ENCODE measurements around the gene MAN2A1.

Gene MAN2A1

GRCh38 chr5:109805472-109805871 is 115.7 kb downstream of the MAN2A1 start:
- H3K18ac ChIP-seq (ENCODE audit: low read length): no peak overlapping the region
- H4K12ac ChIP-seq (ENCODE audit: low read depth, low read length): no peak overlapping the region
- no peak overlapping the region for H3K27ac ChIP-seq (ENCODE audit: low read depth, low read length)
- H3K79me1 ChIP-seq (ENCODE audit: low read length): no peaks in the 10 kb centered on the region
- DNase-seq: no peak
- no peak overlapping the region for H2AFZ ChIP-seq (ENCODE audit: insufficient read depth, low read length, poor library complexity)
- no peaks in the 10 kb centered on the region for H3K79me2 ChIP-seq (ENCODE audit: control insufficient read depth, insufficient read depth, low read length, poor library complexity)
- H3K36me3 ChIP-seq (ENCODE audit: control insufficient read depth in 1 of 2, insufficient read depth in 2 of 2, low read length in 2 of 2): peaks cover 3 to 6% of the 10 kb centered on the region in 2 experiments
- H2BK5ac ChIP-seq (ENCODE audit: low read depth, low read length, poor library complexity): no peak overlapping the region
- no peak overlapping the region for H2AK5ac ChIP-seq (ENCODE audit: low read length)
- H3K14ac ChIP-seq (ENCODE audit: low read length): no peak overlapping the region
- no peaks in the 10 kb centered on the region for H3K4me1 ChIP-seq (ENCODE audit: control insufficient read depth in 1 of 2, insufficient read depth in 2 of 2, low read length in 2 of 2)
- no peak overlapping the region for H3K4me3 ChIP-seq (ENCODE audit: low read depth, low read length)
- no peak overlapping the region for H3K23ac ChIP-seq (ENCODE audit: low read length)
- no peak overlapping the region for H4K91ac ChIP-seq (ENCODE audit: low read depth, low read length)
- H3K9ac ChIP-seq (ENCODE audit: low read length): no peak overlapping the region
- WGBS (ENCODE audit: extremely low coverage, insufficient coverage, insufficient read length): no CpG with 5 or more reads among the region's 3 CpGs
- no peak overlapping the region for H2BK120ac ChIP-seq (ENCODE audit: insufficient read depth, low read length, poor library complexity)
- no peak overlapping the region for H3K4me2 ChIP-seq (ENCODE audit: low read length)
- no peaks in the 10 kb centered on the region for H3K27me3 ChIP-seq (ENCODE audit: insufficient read depth, low read length)
- no peak overlapping the region for H4K8ac ChIP-seq (ENCODE audit: low read depth, low read length)
- no peaks in the 10 kb centered on the region for H3K9me3 ChIP-seq (ENCODE audit: insufficient read depth, low read depth, low read length)
- no peak overlapping the region for H2BK12ac ChIP-seq (ENCODE audit: low read length)
- no peak overlapping the region for H3K4ac ChIP-seq (ENCODE audit: low read depth, low read length)

GRCh38 chr5:109805883-109806282 is 116.2 kb downstream of the MAN2A1 start:
- H3K4me2 ChIP-seq (ENCODE audit: low read length): no peak overlapping the region
- DNase-seq: no peak

GRCh38 chr5:109812698-109813097 is 123.0 kb downstream of the MAN2A1 start:
- Histone ChIP-seq H2BK120ac (ENCODE audit: insufficient read depth, low read length, poor library complexity) (no peak overlapping the region), H4K91ac (ENCODE audit: low read depth, low read length) (no peak overlapping the region), H3K4me1 (ENCODE audit: control insufficient read depth in 1 of 2, insufficient read depth in 2 of 2, low read length in 2 of 2) (no peaks in the 10 kb centered on the region), H3K23ac (ENCODE audit: low read length) (no peak overlapping the region), H3K27me3 (ENCODE audit: insufficient read depth, low read length) (no peaks in the 10 kb centered on the region), H4K12ac (ENCODE audit: low read depth, low read length) (no peak overlapping the region), H2BK12ac (ENCODE audit: low read length) (no peak overlapping the region), H3K36me3 (ENCODE audit: control insufficient read depth in 1 of 2, insufficient read depth in 2 of 2, low read length in 2 of 2) (peaks cover 4 to 6% of the 10 kb centered on the region in 2 experiments), H3K4me3 (ENCODE audit: low read depth, low read length) (no peak overlapping the region), H3K4me2 (ENCODE audit: low read length) (no peak overlapping the region), H2AK5ac (ENCODE audit: low read length) (no peak overlapping the region), H3K14ac (ENCODE audit: low read length) (no peak overlapping the region), H3K18ac (ENCODE audit: low read length) (no peak overlapping the region), H2AFZ (ENCODE audit: insufficient read depth, low read length, poor library complexity) (no peak overlapping the region), H3K9me3 (ENCODE audit: insufficient read depth, low read depth, low read length) (no peaks in the 10 kb centered on the region), H3K79me2 (ENCODE audit: control insufficient read depth, insufficient read depth, low read length, poor library complexity) (no peaks in the 10 kb centered on the region), H4K8ac (ENCODE audit: low read depth, low read length) (no peak overlapping the region), H3K27ac (ENCODE audit: low read depth, low read length) (no peak overlapping the region), H3K79me1 (ENCODE audit: low read length) (no peaks in the 10 kb centered on the region), H3K4ac (ENCODE audit: low read depth, low read length) (no peak overlapping the region), H3K9ac (ENCODE audit: low read length) (no peak overlapping the region), H2BK5ac (ENCODE audit: low read depth, low read length, poor library complexity) (no peak overlapping the region)
- no peak for DNase-seq
- no CpG with 5 or more reads among the region's 2 CpGs for WGBS (ENCODE audit: extremely low coverage, insufficient coverage, insufficient read length)

More at GRCh38 chr5:109805883-109806282, 116.2 kb downstream of the MAN2A1 start:
- Histone ChIP-seq H2AFZ (ENCODE audit: insufficient read depth, low read length, poor library complexity) (no peak overlapping the region), H3K36me3 (ENCODE audit: control insufficient read depth in 1 of 2, insufficient read depth in 2 of 2, low read length in 2 of 2) (peaks cover 3 to 6% of the 10 kb centered on the region in 2 experiments), H3K27me3 (ENCODE audit: insufficient read depth, low read length) (no peaks in the 10 kb centered on the region), H3K4me1 (ENCODE audit: control insufficient read depth in 1 of 2, insufficient read depth in 2 of 2, low read length in 2 of 2) (no peaks in the 10 kb centered on the region), H3K79me2 (ENCODE audit: control insufficient read depth, insufficient read depth, low read length, poor library complexity) (no peaks in the 10 kb centered on the region), H2BK5ac (ENCODE audit: low read depth, low read length, poor library complexity) (no peak overlapping the region), H3K9ac (ENCODE audit: low read length) (no peak overlapping the region), H2AK5ac (ENCODE audit: low read length) (no peak overlapping the region), H2BK120ac (ENCODE audit: insufficient read depth, low read length, poor library complexity) (no peak overlapping the region), H3K18ac (ENCODE audit: low read length) (no peak overlapping the region), H3K23ac (ENCODE audit: low read length) (no peak overlapping the region), H3K4ac (ENCODE audit: low read depth, low read length) (no peak overlapping the region), H3K79me1 (ENCODE audit: low read length) (no peaks in the 10 kb centered on the region), H4K91ac (ENCODE audit: low read depth, low read length) (no peak overlapping the region), H4K8ac (ENCODE audit: low read depth, low read length) (no peak overlapping the region), H3K27ac (ENCODE audit: low read depth, low read length) (no peak overlapping the region), H3K14ac (ENCODE audit: low read length) (no peak overlapping the region), H3K4me3 (ENCODE audit: low read depth, low read length) (no peak overlapping the region), H2BK12ac (ENCODE audit: low read length) (no peak overlapping the region), H3K9me3 (ENCODE audit: insufficient read depth, low read depth, low read length) (no peaks in the 10 kb centered on the region), H4K12ac (ENCODE audit: low read depth, low read length) (no peak overlapping the region)
- no CpG with 5 or more reads among the region's 3 CpGs for WGBS (ENCODE audit: extremely low coverage, insufficient coverage, insufficient read length)

GRCh38 chr5:109816732-109817131 is 127.0 kb downstream of the MAN2A1 start:
- Histone ChIP-seq H3K4me3 (ENCODE audit: low read depth, low read length) (no peak overlapping the region), H2BK5ac (ENCODE audit: low read depth, low read length, poor library complexity) (no peak overlapping the region), H3K79me2 (ENCODE audit: control insufficient read depth, insufficient read depth, low read length, poor library complexity) (no peaks in the 10 kb centered on the region), H3K27ac (ENCODE audit: low read depth, low read length) (no peak overlapping the region), H4K8ac (ENCODE audit: low read depth, low read length) (no peak overlapping the region), H3K14ac (ENCODE audit: low read length) (no peak overlapping the region), H3K4ac (ENCODE audit: low read depth, low read length) (no peak overlapping the region), H3K36me3 (ENCODE audit: control insufficient read depth in 1 of 2, insufficient read depth in 2 of 2, low read length in 2 of 2) (peaks cover 5 to 7% of the 10 kb centered on the region in 2 experiments), H3K9ac (ENCODE audit: low read length) (no peak overlapping the region), H3K79me1 (ENCODE audit: low read length) (no peaks in the 10 kb centered on the region), H3K23ac (ENCODE audit: low read length) (no peak overlapping the region), H3K18ac (ENCODE audit: low read length) (no peak overlapping the region), H4K91ac (ENCODE audit: low read depth, low read length) (no peak overlapping the region), H2AFZ (ENCODE audit: insufficient read depth, low read length, poor library complexity) (no peak overlapping the region), H3K9me3 (ENCODE audit: insufficient read depth, low read depth, low read length) (no peaks in the 10 kb centered on the region), H2BK12ac (ENCODE audit: low read length) (no peak overlapping the region), H2AK5ac (ENCODE audit: low read length) (no peak overlapping the region), H2BK120ac (ENCODE audit: insufficient read depth, low read length, poor library complexity) (no peak overlapping the region), H3K27me3 (ENCODE audit: insufficient read depth, low read length) (no peaks in the 10 kb centered on the region), H4K12ac (ENCODE audit: low read depth, low read length) (no peak overlapping the region), H3K4me2 (ENCODE audit: low read length) (no peak overlapping the region), H3K4me1 (ENCODE audit: control insufficient read depth in 1 of 2, insufficient read depth in 2 of 2, low read length in 2 of 2) (no peaks in the 10 kb centered on the region)
- no peak for DNase-seq
- WGBS (ENCODE audit: extremely low coverage, insufficient coverage, insufficient read length): no CpG with 5 or more reads among the region's 1 CpG

All from trophoblast cell (in vitro differentiated cells and primary cell).